Measurements from ENCODE around the gene OSBPL1A.

DNA sequence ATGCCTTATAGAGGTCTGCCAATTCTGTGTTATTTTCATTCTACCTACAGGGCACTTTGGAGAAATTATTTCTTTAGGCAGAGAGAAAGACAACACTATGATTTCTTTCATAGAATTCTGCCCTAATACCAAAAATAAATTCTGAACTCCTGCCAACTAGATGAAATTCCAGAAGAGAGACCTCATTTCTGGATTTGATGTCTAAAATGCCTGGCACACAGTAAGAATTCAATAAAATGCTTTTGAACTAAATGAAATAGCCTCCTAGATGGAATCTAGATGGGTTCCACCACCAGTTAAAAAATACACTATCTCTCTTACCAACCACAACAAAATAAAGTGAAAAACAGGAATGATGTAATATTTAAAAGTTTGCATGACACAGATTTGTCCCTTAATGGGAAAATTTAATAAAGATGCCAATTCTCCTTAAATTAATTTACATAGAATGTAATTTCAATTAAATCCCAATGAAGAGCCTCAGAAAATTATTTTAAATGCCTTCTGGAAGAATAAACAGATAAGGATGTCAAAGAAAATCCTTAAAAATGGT, 75.0 kb downstream of the OSBPL1A start:
- TF ChIP-seq EZH2 (IDR thresholded peaks at IDR 0.05; ENCODE audit: borderline replicate concordance) = no peak
- TF ChIP-seq, protein P1, sequence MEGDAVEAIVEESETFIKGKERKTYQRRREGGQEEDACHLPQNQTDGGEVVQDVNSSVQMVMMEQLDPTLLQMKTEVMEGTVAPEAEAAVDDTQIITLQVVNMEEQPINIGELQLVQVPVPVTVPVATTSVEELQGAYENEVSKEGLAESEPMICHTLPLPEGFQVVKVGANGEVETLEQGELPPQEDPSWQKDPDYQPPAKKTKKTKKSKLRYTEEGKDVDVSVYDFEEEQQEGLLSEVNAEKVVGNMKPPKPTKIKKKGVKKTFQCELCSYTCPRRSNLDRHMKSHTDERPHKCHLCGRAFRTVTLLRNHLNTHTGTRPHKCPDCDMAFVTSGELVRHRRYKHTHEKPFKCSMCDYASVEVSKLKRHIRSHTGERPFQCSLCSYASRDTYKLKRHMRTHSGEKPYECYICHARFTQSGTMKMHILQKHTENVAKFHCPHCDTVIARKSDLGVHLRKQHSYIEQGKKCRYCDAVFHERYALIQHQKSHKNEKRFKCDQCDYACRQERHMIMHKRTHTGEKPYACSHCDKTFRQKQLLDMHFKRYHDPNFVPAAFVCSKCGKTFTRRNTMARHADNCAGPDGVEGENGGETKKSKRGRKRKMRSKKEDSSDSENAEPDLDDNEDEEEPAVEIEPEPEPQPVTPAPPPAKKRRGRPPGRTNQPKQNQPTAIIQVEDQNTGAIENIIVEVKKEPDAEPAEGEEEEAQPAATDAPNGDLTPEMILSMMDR (IDR thresholded peaks at IDR 0.05; ENCODE audit: poor library complexity) = no peak
